Glutamatergic neuron (in vitro differentiated cells): Measurements from ENCODE around the gene KDM5A. TPM values are rescaled to one million over a fixed set of nuclear protein-coding genes. Genes with fewer than 3 reads are reported as not detected.
"Not testable (repeated sequence)": the region's sequence is repeated elsewhere in the genome, so short reads cannot be mapped to it uniquely, and the experiment has no call there.

Experiments
- DNase-seq: peaks from one replicate; pipeline ENCODE4 v3.0.0; 2022
- H3K27ac Mint-ChIP-seq: one replicate; pipeline ENCODE4 v1.8.0; 2020; ENCODE audit warnings: mild to moderate bottlenecking, mixed read lengths, inconsistent platforms; ENCODE audit not compliant: unreplicated experiment
- H3K27me3 Mint-ChIP-seq: one replicate; pipeline ENCODE4 v1.8.0; 2020; ENCODE audit warnings: mild to moderate bottlenecking, moderate library complexity, mixed read lengths, inconsistent platforms; ENCODE audit not compliant: unreplicated experiment
- H3K36me3 Mint-ChIP-seq: one replicate; pipeline ENCODE4 v1.8.0; 2020; ENCODE audit warnings: mild to moderate bottlenecking, mixed read lengths, inconsistent platforms; ENCODE audit not compliant: unreplicated experiment
- H3K4me1 Mint-ChIP-seq: one replicate; pipeline ENCODE4 v1.8.0; 2020; ENCODE audit warnings: mild to moderate bottlenecking, low read depth, mixed read lengths, inconsistent platforms; ENCODE audit not compliant: unreplicated experiment
- H3K4me3 Mint-ChIP-seq: one replicate; pipeline ENCODE4 v1.8.0; 2020; ENCODE audit warnings: mild to moderate bottlenecking, mixed read lengths, inconsistent platforms; ENCODE audit not compliant: unreplicated experiment
- H3K9me3 Mint-ChIP-seq: one replicate; pipeline ENCODE4 v1.8.0; 2020; ENCODE audit warnings: mild to moderate bottlenecking, moderate library complexity, mixed read lengths, inconsistent platforms; ENCODE audit not compliant: unreplicated experiment
- CTCF ChIP-seq: fragments of 200-600 bp; sonication (generic); IDR thresholded peaks from one replicate; pipeline ENCODE4 v1.5.0; 2021; ENCODE audit not compliant: partially characterized antibody, unreplicated experiment
- total RNA-seq: library from RNA; stranded (reverse); fragmentation: NEBNext Ultra II Directional; extraction: Animal tissue kit (Norgen Biotek cat#: 25700); gene quantifications from one replicate; pipeline ENCODE4 v1.2.1, GENCODE V29; 2021; ENCODE audit not compliant: unreplicated experiment

Gene KDM5A
- total RNA-seq, 1 donor from 2014 or later, result 86.4 TPM

GRCh38 chr12:236445-236844 lies 152.7 kb downstream of the KDM5A start:
- H3K4me3 Mint-ChIP-seq, result no peak overlapping the region
- H3K9me3 Mint-ChIP-seq, result peaks cover 18% of the 10 kb centered on the region

DNA sequence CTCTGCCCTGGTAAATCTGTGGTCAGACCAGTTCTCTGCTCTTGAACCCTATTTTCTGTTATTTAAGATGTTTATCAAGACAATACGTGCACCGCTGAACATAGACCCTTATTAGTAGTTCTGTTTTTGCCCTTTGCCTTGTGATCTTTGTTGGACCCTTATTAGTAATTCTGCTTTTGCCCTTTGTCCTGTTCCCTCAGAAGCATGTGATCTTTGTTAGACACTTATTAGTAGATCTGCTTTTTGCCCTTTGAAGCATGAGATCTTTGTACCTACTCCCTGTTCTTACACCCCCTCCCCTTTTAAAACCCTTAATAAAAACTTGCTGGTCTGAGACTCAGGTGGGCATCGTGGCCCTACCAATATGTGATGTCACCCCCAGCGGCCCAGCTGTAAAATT lies 153.2 kb downstream of the KDM5A start:
- H3K36me3 Mint-ChIP-seq, result peaks cover 13% of the 10 kb centered on the region
- not testable (repeated sequence) for DNase-seq, H3K27ac Mint-ChIP-seq, H3K27me3 Mint-ChIP-seq, H3K4me1 Mint-ChIP-seq, H3K4me3 Mint-ChIP-seq
- H3K9me3 Mint-ChIP-seq, result peaks cover 18% of the 10 kb centered on the region

More at GRCh38 chr12:236445-236844, 152.7 kb downstream of the KDM5A start:
- H3K27ac Mint-ChIP-seq, result no peak overlapping the region
- peaks cover 13% of the 10 kb centered on the region for H3K36me3 Mint-ChIP-seq
- no peaks in the 10 kb centered on the region for H3K27me3 Mint-ChIP-seq
- DNase-seq, result no peak
- no peaks in the 10 kb centered on the region for H3K4me1 Mint-ChIP-seq
- no peak for TF ChIP-seq CTCF

DNA sequence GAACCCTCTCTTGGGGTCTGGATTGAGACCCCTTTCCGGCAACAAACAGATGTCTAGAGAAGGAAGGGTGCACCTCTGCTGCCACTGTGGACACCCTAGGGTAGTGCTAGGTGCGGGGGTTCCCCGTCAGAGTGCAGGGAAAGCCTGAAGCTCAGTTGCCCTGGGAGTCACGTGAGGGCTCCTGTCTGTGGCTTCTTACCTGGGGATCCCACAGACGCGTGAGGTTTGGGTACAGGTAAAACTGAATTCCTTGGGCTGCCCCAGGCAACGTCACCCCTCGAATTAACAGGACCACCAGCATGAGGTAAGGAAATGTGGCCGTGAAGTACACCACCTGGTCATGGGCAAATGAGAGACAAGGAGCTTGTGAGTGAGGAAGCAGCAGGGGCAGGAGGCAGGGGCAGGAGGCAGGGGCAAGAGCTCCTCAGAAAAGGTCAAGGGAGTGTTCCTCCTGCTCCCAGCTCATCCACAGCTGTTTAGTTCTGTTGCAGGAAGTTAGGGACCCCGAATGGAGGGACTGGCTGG lies 154.2 kb downstream of the KDM5A start:
- Mint-ChIP-seq H3K27me3 (no peaks in the 10 kb centered on the region), H3K36me3 (peaks cover 13% of the 10 kb centered on the region), H3K4me1 (peaks cover 5% of the 10 kb centered on the region), H3K27ac (no peak overlapping the region), H3K4me3 (no peak overlapping the region), H3K9me3 (peaks cover 18% of the 10 kb centered on the region)
- no peak for DNase-seq
- no peak for TF ChIP-seq CTCF

DNA sequence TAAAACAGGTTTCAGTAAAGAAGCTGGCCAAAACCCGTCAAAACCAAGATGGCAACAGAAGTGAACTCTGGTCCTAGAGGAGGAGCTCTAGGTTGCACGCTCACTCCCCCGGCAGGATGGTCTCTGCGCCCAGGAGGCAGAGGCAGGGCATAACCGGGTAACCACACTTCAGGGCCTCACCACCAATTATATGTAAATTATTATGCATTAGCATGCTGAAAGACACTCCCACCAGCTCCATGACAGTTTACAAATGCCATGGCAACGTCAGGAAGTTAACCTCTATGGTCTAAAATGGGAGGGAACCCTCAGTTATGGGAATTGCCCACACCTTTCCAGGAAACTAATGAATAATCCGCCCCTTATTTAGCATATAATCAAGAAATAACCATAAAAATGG lies 155.1 kb downstream of the KDM5A start:
- TF ChIP-seq CTCF, result no peak
- peaks cover 13% of the 10 kb centered on the region for H3K36me3 Mint-ChIP-seq
- DNase-seq, result no peak
- no peak overlapping the region for H3K27ac Mint-ChIP-seq
- peaks cover 12% of the 10 kb centered on the region for H3K4me1 Mint-ChIP-seq
- no peaks in the 10 kb centered on the region for H3K27me3 Mint-ChIP-seq
- peaks cover 15% of the 10 kb centered on the region for H3K9me3 Mint-ChIP-seq
- H3K4me3 Mint-ChIP-seq, result no peak overlapping the region

DNA sequence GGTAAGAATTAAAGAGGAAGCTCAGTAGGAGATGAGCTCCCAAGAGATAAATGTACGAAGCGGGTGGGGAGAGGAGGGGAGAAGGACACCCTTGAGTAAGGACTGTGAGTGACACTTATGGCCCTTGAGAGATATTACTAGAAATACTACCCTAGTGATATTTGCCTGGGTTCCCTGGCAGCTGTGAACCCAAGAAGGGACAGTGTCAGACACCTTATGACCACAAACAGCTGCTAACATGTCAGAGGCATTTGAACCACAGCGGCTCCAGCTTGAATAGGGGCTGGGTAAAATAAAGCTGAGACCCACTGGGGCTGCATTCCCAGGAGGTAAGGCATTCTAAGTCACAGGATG lies 155.5 kb downstream of the KDM5A start:
- H3K36me3 Mint-ChIP-seq, result peaks cover 13% of the 10 kb centered on the region
- DNase-seq, result no peak
- no peak overlapping the region for H3K4me3 Mint-ChIP-seq
- H3K27ac Mint-ChIP-seq, result no peak overlapping the region
- no peaks in the 10 kb centered on the region for H3K27me3 Mint-ChIP-seq
- H3K4me1 Mint-ChIP-seq, result peaks cover 13% of the 10 kb centered on the region
- peaks cover 15% of the 10 kb centered on the region for H3K9me3 Mint-ChIP-seq
- no peak for TF ChIP-seq CTCF
